ENCODE results near the gene KCTD14.

DNA sequence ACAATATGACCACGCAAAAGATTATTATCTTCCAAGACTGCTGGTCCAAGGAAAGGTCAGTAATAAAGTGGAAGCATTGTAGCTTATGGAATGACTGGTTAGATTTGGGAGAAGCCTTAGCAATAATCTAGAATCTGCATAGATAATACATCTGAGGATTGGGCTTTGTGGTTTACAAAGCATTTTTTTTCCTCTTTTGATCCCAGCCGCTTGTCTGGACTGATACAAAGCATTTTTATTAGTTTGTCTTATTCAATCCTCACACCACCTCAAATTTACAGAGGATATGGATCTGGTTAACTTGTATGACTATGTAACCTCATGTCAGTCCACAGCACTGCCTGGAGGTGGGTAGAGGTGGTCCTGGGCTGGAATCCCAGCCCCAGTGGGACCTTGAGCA, 39.6 kb upstream of the KCTD14 start:
- TF ChIP-seq, protein P1, sequence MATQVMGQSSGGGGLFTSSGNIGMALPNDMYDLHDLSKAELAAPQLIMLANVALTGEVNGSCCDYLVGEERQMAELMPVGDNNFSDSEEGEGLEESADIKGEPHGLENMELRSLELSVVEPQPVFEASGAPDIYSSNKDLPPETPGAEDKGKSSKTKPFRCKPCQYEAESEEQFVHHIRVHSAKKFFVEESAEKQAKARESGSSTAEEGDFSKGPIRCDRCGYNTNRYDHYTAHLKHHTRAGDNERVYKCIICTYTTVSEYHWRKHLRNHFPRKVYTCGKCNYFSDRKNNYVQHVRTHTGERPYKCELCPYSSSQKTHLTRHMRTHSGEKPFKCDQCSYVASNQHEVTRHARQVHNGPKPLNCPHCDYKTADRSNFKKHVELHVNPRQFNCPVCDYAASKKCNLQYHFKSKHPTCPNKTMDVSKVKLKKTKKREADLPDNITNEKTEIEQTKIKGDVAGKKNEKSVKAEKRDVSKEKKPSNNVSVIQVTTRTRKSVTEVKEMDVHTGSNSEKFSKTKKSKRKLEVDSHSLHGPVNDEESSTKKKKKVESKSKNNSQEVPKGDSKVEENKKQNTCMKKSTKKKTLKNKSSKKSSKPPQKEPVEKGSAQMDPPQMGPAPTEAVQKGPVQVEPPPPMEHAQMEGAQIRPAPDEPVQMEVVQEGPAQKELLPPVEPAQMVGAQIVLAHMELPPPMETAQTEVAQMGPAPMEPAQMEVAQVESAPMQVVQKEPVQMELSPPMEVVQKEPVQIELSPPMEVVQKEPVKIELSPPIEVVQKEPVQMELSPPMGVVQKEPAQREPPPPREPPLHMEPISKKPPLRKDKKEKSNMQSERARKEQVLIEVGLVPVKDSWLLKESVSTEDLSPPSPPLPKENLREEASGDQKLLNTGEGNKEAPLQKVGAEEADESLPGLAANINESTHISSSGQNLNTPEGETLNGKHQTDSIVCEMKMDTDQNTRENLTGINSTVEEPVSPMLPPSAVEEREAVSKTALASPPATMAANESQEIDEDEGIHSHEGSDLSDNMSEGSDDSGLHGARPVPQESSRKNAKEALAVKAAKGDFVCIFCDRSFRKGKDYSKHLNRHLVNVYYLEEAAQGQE (IDR thresholded peaks at IDR 0.05; ENCODE audit: insufficient read depth in 1 of 2, low read depth in 2 of 2, low read length in 2 of 2), result no peak
- TF ChIP-seq SIN3A (IDR thresholded peaks at IDR 0.05; ENCODE audit: borderline replicate concordance, insufficient read depth, low read length), result no peak
- TF ChIP-seq POLR2AphosphoS5 (IDR thresholded peaks at IDR 0.05; ENCODE audit: low read depth, low read length), result no peak
